Measurements from ENCODE around the gene RDH5. TPM values are rescaled to one million over a fixed set of nuclear protein-coding genes. Genes with fewer than 3 reads are reported as not detected.

The RDH5 gene
- total RNA-seq, 1 donor from 2014 or later: 6.0 TPM

- no peak for DNase-seq
- Histone ChIP-seq H3K27me3 (no peaks in the 10 kb centered on the region), H3K4me3 (no peak overlapping the region), H3K9me3 (no peaks in the 10 kb centered on the region), H3K4me1 (peaks cover 51% of the 10 kb centered on the region), H3K36me3 (peaks cover 12% of the 10 kb centered on the region), H3K27ac (peak overlapping the region; percentile 92)
- no peak for TF ChIP-seq CTCF (IDR thresholded peaks at IDR 0.05)
- no peak for ATAC-seq
- intact Hi-C loops (cut with DNase I): no loop called here
Observed at GRCh38 chr12:55718015-55718414, 2.2 kb upstream of the RDH5 start.

GRCh38 chr12:55718624-55719275 is 1.4 kb upstream of the RDH5 start:
- H3K4me1 ChIP-seq: peaks cover 51% of the 10 kb centered on the region
- no peak overlapping the region for H3K27ac ChIP-seq
- intact Hi-C loops (cut with DNase I): no loop called here
- no peaks in the 10 kb centered on the region for H3K27me3 ChIP-seq
- no peaks in the 10 kb centered on the region for H3K9me3 ChIP-seq
- H3K4me3 ChIP-seq: no peak overlapping the region
- TF ChIP-seq CTCF (IDR thresholded peaks at IDR 0.05): no peak
- peaks cover 19% of the 10 kb centered on the region for H3K36me3 ChIP-seq
- no peak for ATAC-seq
- DNase-seq: no peak

GRCh38 chr12:55719371-55719770 is 822 bp upstream of the RDH5 start:
- TF ChIP-seq CTCF (IDR thresholded peaks at IDR 0.05): no peak
- intact Hi-C loops (cut with DNase I): no loop called here
- no peak overlapping the region for H3K4me3 ChIP-seq
- DNase-seq (no peak), ATAC-seq (no peak)
- H3K27me3 ChIP-seq: no peaks in the 10 kb centered on the region
- H3K4me1 ChIP-seq: peaks cover 51% of the 10 kb centered on the region
- no peaks in the 10 kb centered on the region for H3K9me3 ChIP-seq
- no peak overlapping the region for H3K27ac ChIP-seq
- peaks cover 25% of the 10 kb centered on the region for H3K36me3 ChIP-seq

- Histone ChIP-seq H3K27me3 (no peaks in the 10 kb centered on the region), H3K9me3 (no peaks in the 10 kb centered on the region), H3K4me1 (peaks cover 57% of the 10 kb centered on the region), H3K27ac (no peak overlapping the region), H3K4me3 (no peak overlapping the region), H3K36me3 (peaks cover 41% of the 10 kb centered on the region)
- DNase-seq (peak; percentile 78), ATAC-seq (peak; percentile 76)
- intact Hi-C loops (cut with DNase I): no loop called here
- TF ChIP-seq CTCF (IDR thresholded peaks at IDR 0.05): peak; percentile 53
Observed at GRCh38 chr12:55720894-55721444, 776 bp downstream of the RDH5 start.

- DNase-seq: peak; percentile 64
- H3K4me1 ChIP-seq: peaks cover 64% of the 10 kb centered on the region
Observed at GRCh38 chr12:55721601-55722213, 1.5 kb downstream of the RDH5 start.

More at GRCh38 chr12:55721601-55722213, 1.5 kb downstream of the RDH5 start:
- no peak overlapping the region for H3K4me3 ChIP-seq
- H3K27ac ChIP-seq: no peak overlapping the region
- no peak for TF ChIP-seq CTCF (IDR thresholded peaks at IDR 0.05)
- H3K27me3 ChIP-seq: no peaks in the 10 kb centered on the region
- no peaks in the 10 kb centered on the region for H3K9me3 ChIP-seq
- H3K36me3 ChIP-seq: peaks cover 49% of the 10 kb centered on the region
- no peak for ATAC-seq
- intact Hi-C loops (cut with DNase I): no loop called here

Data from upper lobe of right lung (tissue), 1 donor.